Endodermal cell (in vitro differentiated cells): ENCODE measurements around the gene ITGA5. TPM values are rescaled to one million over a fixed set of nuclear protein-coding genes. Genes with fewer than 3 reads are reported as not detected.
A peak's percentile ranks its signal among the peaks of the same experiment; 100 is the strongest.

Experiments used
- DNase-seq: peaks from one replicate; pipeline ENCODE4 v3.0.0-alpha.2; 2017
- H3K27ac ChIP-seq: 2 replicates; pipeline ENCODE4 v1.5.1; 2013; ENCODE audit warnings: mild to moderate bottlenecking, low read depth, low read length, moderate library complexity
- H3K27me3 ChIP-seq: 2 replicates; pipeline ENCODE4 v1.6.1; 2013; ENCODE audit warnings: mild to moderate bottlenecking, low read length, moderate library complexity; ENCODE audit not compliant: insufficient read depth, control insufficient read depth, poor library complexity, severe bottlenecking
- H3K36me3 ChIP-seq: 2 replicates; pipeline ENCODE4 v1.7.0; 2013; ENCODE audit warnings: mild to moderate bottlenecking, low read length, moderate library complexity; ENCODE audit not compliant: control insufficient read depth, insufficient read depth
- H3K4me1 ChIP-seq: one replicate; pipeline ENCODE4 v1.7.0; 2013; ENCODE audit warnings: low read length; ENCODE audit not compliant: control insufficient read depth, insufficient read depth
- H3K4me3 ChIP-seq: 2 replicates; pipeline ENCODE4 v1.5.1; 2013; ENCODE audit warnings: mild to moderate bottlenecking, low read length, moderate library complexity
- H3K9ac ChIP-seq: 2 replicates; pipeline ENCODE4 v1.6.1; 2013; ENCODE audit warnings: mild to moderate bottlenecking, low read length, moderate library complexity; ENCODE audit not compliant: poor library complexity, severe bottlenecking; ENCODE audit errors: extremely low read depth
- H3K9me3 ChIP-seq: 2 replicates; pipeline ENCODE4 v1.6.1; 2013; ENCODE audit warnings: mild to moderate bottlenecking, low read length, moderate library complexity; ENCODE audit not compliant: control insufficient read depth
- H3K27ac Mint-ChIP-seq: 2 replicates; pipeline ENCODE4 v1.8.0; 2020; ENCODE audit warnings: mixed read lengths
- H3K27me3 Mint-ChIP-seq: 2 replicates; pipeline ENCODE4 v1.8.0; 2021; ENCODE audit warnings: mild to moderate bottlenecking, mixed read lengths; ENCODE audit not compliant: insufficient read depth
- H3K36me3 Mint-ChIP-seq: 2 replicates; pipeline ENCODE4 v1.8.0; 2020; ENCODE audit warnings: low read depth, mixed read lengths
- H3K4me1 Mint-ChIP-seq: 2 replicates; pipeline ENCODE4 v1.8.0; 2020; ENCODE audit warnings: mixed read lengths
- H3K4me3 Mint-ChIP-seq: 2 replicates; pipeline ENCODE4 v1.8.0; 2020; ENCODE audit warnings: mild to moderate bottlenecking, moderate library complexity, mixed read lengths
- H3K9me3 Mint-ChIP-seq: 2 replicates; pipeline ENCODE4 v1.8.0; 2020; ENCODE audit warnings: mild to moderate bottlenecking, mixed read lengths
- CTCF ChIP-seq: fragments of 200-600 bp; sonication (generic); conservative IDR thresholded peaks from 2 replicates; pipeline ENCODE4 v1.5.0; 2021; ENCODE audit warnings: antibody characterized with exemption, mild to moderate bottlenecking
- WGBS, 2 experiments: methylation state at CpG; one replicate each; pipeline versions ENCODE4 v1.1.5 to v1.1.7; 2013; ENCODE audit warnings: missing lambda C conversion rate in 2 of 2, mixed read lengths in 1 of 2; ENCODE audit not compliant: insufficient coverage in 1 of 2, insufficient read length in 1 of 2; 5-methylcytosine and 5-hydroxymethylcytosine counted together
- total RNA-seq, 2 donors: library from RNA; stranded (reverse); fragmentation: NEBNext Ultra II Directional in 1 of 2; extraction: Animal tissue kit (Norgen Biotek cat#: 25700) in 1 of 2; gene quantifications; 2 replicates in 1 of 2; 3 replicates in 1 of 2; pipeline ENCODE4 v1.2.1, GENCODE V29; 2021

The ITGA5 gene
- total RNA-seq, 2 donors from 2014 or later, result 189 to 243 TPM

GRCh38 chr12:54359762-54360351 is 59.2 kb downstream of the ITGA5 start:
- Mint-ChIP-seq H3K36me3 (no peaks in the 10 kb centered on the region), H3K4me3 (no peak overlapping the region), H3K9me3 (no peaks in the 10 kb centered on the region), H3K27ac (peak overlapping the region; percentile 67), H3K4me1 (peaks cover 8% of the 10 kb centered on the region), H3K27me3 (peaks cover 18% of the 10 kb centered on the region)
- peak overlapping the region; percentile 38 for H3K9ac ChIP-seq
- peaks cover 25% of the 10 kb centered on the region for H3K4me1 ChIP-seq
- 64 to 73% methylated on average over 5 to 9 of the region's 9 CpGs for WGBS, 2 experiments
- no peak for DNase-seq
- H3K4me3 ChIP-seq, result peak overlapping the region; percentile 75
- no peaks in the 10 kb centered on the region for H3K9me3 ChIP-seq
- H3K36me3 ChIP-seq, result no peaks in the 10 kb centered on the region
- H3K27me3 ChIP-seq, result no peaks in the 10 kb centered on the region
- TF ChIP-seq CTCF, result no peak
- H3K27ac ChIP-seq, result peak overlapping the region; percentile 94

GRCh38 chr12:54358945-54359761 is 59.9 kb downstream of the ITGA5 start:
- Histone ChIP-seq H3K36me3 (no peaks in the 10 kb centered on the region), H3K27me3 (no peaks in the 10 kb centered on the region), H3K9me3 (no peaks in the 10 kb centered on the region), H3K4me1 (peaks cover 25% of the 10 kb centered on the region), H3K4me3 (peak overlapping the region; percentile 92), H3K27ac (peak overlapping the region; percentile 94), H3K9ac (peak overlapping the region; percentile 72)
- no peak for TF ChIP-seq CTCF
- no peaks in the 10 kb centered on the region for H3K9me3 Mint-ChIP-seq
- no peaks in the 10 kb centered on the region for H3K36me3 Mint-ChIP-seq
- no peak overlapping the region for H3K27ac Mint-ChIP-seq
- peaks cover 11% of the 10 kb centered on the region for H3K4me1 Mint-ChIP-seq
- peak; percentile 100 for DNase-seq
- no peak overlapping the region for H3K4me3 Mint-ChIP-seq
- H3K27me3 Mint-ChIP-seq, result peaks cover 13% of the 10 kb centered on the region
- 1% methylated on average over 17 to 37 of the region's 40 CpGs for WGBS, 2 experiments

- WGBS, 2 experiments, result 5 to 6% methylated on average over 8 to 15 of the region's 15 CpGs
- no peaks in the 10 kb centered on the region for H3K9me3 ChIP-seq
- no peak for TF ChIP-seq CTCF
- Mint-ChIP-seq H3K36me3 (no peaks in the 10 kb centered on the region), H3K4me3 (no peak overlapping the region), H3K9me3 (no peaks in the 10 kb centered on the region), H3K4me1 (peaks cover 17% of the 10 kb centered on the region), H3K27ac (no peak overlapping the region), H3K27me3 (peaks cover 7% of the 10 kb centered on the region)
- H3K4me3 ChIP-seq, result peak overlapping the region; percentile 92
- H3K4me1 ChIP-seq, result peaks cover 28% of the 10 kb centered on the region
- peak overlapping the region; percentile 86 for H3K27ac ChIP-seq
- no peaks in the 10 kb centered on the region for H3K27me3 ChIP-seq
- peak overlapping the region; percentile 72 for H3K9ac ChIP-seq
- H3K36me3 ChIP-seq, result no peaks in the 10 kb centered on the region
- DNase-seq, result no peak
Observed at GRCh38 chr12:54358191-54358944, 60.7 kb downstream of the ITGA5 start.
